PC-3 (cell line): ENCODE data around the gene ZNF804A. TPM values are rescaled to one million over a fixed set of nuclear protein-coding genes. Genes with fewer than 3 reads are reported as not detected.

Experiments used
- ATAC-seq: fragments of 200-7000 bp; cut with Tn5 transposase; 2 replicates; pipeline ENCODE4 v1.9.1; 2020; ENCODE audit warnings: mild to moderate bottlenecking, moderate library complexity
- BruUV-seq: library from RNA; stranded (reverse); fragments of 400-500 nt; replicated peaks from 2 replicates; lab custom pipeline; 2021; lab: Mats Ljungman, UMichigan
- CTCF ChIA-PET: fragments of 300-600 bp; sonication (Branson Sonifier 250); formaldehyde crosslinking; loops from one replicate; lab custom pipeline; 2022; ENCODE audit warnings: antibody characterized with exemption; lab: Charles Lee
- POLR2A ChIA-PET: fragments of 300-600 bp; sonication (Branson Sonifier 250); formaldehyde crosslinking; loops from one replicate; lab custom pipeline; 2022; ENCODE audit warnings: antibody characterized with exemption; ENCODE audit not compliant: unreplicated experiment; lab: Charles Lee
- DNase-seq: peaks from one replicate; pipeline ENCODE4 v3.0.0-alpha.2; 2015
- H2AFZ ChIP-seq: fragments of 300-600 bp; sonication (generic); 2 replicates; pipeline ENCODE4 v1.6.0; 2016; ENCODE audit warnings: antibody characterized with exemption, low read length
- H3F3A ChIP-seq: fragments of 300-600 bp; sonication (generic); one replicate; pipeline ENCODE4 v1.6.0; 2017; ENCODE audit warnings: antibody characterized with exemption, low read length, control low read depth, mild to moderate bottlenecking; ENCODE audit not compliant: unreplicated experiment
- H3K27ac ChIP-seq: fragments of 300-600 bp; sonication (generic); 2 replicates; pipeline ENCODE4 v1.5.1; 2016; ENCODE audit warnings: mild to moderate bottlenecking, low read length
- H3K27me3 ChIP-seq: fragments of 300-600 bp; sonication (generic); 2 replicates; pipeline ENCODE4 v1.6.1; 2016; ENCODE audit warnings: low read length, mixed read lengths
- H3K36me3 ChIP-seq: fragments of 300-600 bp; sonication (generic); 2 replicates; pipeline ENCODE4 v1.6.1; 2016; ENCODE audit warnings: low read depth, mixed run types, low read length, mixed read lengths
- H3K4me1 ChIP-seq: fragments of 300-600 bp; sonication (generic); 2 replicates; pipeline ENCODE4 v1.5.1; 2016; ENCODE audit warnings: low read length; ENCODE audit not compliant: insufficient read depth
- H3K4me2 ChIP-seq: fragments of 300-600 bp; sonication (generic); 2 replicates; pipeline ENCODE4 v1.6.0; 2016; ENCODE audit warnings: low read length
- H3K4me3 ChIP-seq: fragments of 300-600 bp; sonication (generic); 2 replicates; pipeline ENCODE4 v1.5.1; 2016; ENCODE audit warnings: mild to moderate bottlenecking, low read length, mixed read lengths
- H3K79me2 ChIP-seq: fragments of 300-600 bp; sonication (generic); 2 replicates; pipeline ENCODE4 v1.6.1; 2017; ENCODE audit warnings: low read length, mixed read lengths
- H3K9ac ChIP-seq: fragments of 300-600 bp; sonication (generic); 2 replicates; pipeline ENCODE4 v1.6.0; 2016; ENCODE audit warnings: mild to moderate bottlenecking, low read length
- H3K9me2 ChIP-seq: fragments of 300-600 bp; sonication (generic); replicated peaks from 2 replicates; pipeline ENCODE4 v1.6.1; 2016; ENCODE audit warnings: mixed run types, low read length, mixed read lengths
- H3K9me3 ChIP-seq: fragments of 300-600 bp; sonication (generic); 2 replicates; pipeline ENCODE4 v1.6.1; 2016; ENCODE audit warnings: low read length, mixed read lengths
- H4K20me1 ChIP-seq: fragments of 300-600 bp; sonication (generic); 2 replicates; pipeline ENCODE4 v1.6.1; 2016; ENCODE audit warnings: low read length, mixed read lengths
- EZH2 ChIP-seq: fragments of 300-600 bp; sonication (generic); IDR thresholded peaks from one replicate; pipeline ENCODE4 v1.6.1; 2017; ENCODE audit warnings: antibody characterized with exemption, mild to moderate bottlenecking, low read length; ENCODE audit not compliant: unreplicated experiment
- EZH2phosphoT487 ChIP-seq: fragments of 300-600 bp; sonication (generic); IDR thresholded peaks from 2 replicates; pipeline ENCODE4 v1.6.1; 2018; ENCODE audit warnings: mild to moderate bottlenecking, antibody characterized with exemption, low read length, borderline replicate concordance
- intact Hi-C: fragments of 100-400 bp; cut with micrococcal nuclease; formaldehyde crosslinking; loops from 2 replicates; pipeline ENCODE4 v1.9.0; 2023
- total RNA-seq: library from RNA; depleted of rRNA; stranded (reverse); fragments of >200 nt; gene quantifications from 2 replicates; pipeline ENCODE4 v1.2.3, GENCODE V29; 2014
- TF ChIP-seq, protein P1 (sequence below): fragments of 300-600 bp; sonication (generic); conservative IDR thresholded peaks from 2 replicates; pipeline ENCODE4 v1.5.1; 2017; ENCODE audit warnings: antibody characterized with exemption, low read depth, mild to moderate bottlenecking, low read length

ZNF804A gene
- total RNA-seq, 1 experiment from 2014 or later = 1.9 TPM

GRCh38 chr2:184835398-184835715 lies 237.0 kb downstream of the ZNF804A start:
- Histone ChIP-seq H2AFZ (no peak overlapping the region), H3K4me1 (no peaks in the 10 kb centered on the region), H3K36me3 (no peaks in the 10 kb centered on the region), H3F3A (no peaks in the 10 kb centered on the region), H3K79me2 (no peaks in the 10 kb centered on the region), H3K27me3 (no peaks in the 10 kb centered on the region), H3K9me2 (no peaks in the 10 kb centered on the region), H3K9me3 (no peaks in the 10 kb centered on the region), H4K20me1 (no peaks in the 10 kb centered on the region), H3K27ac (no peak overlapping the region), H3K9ac (no peak overlapping the region), H3K4me2 (no peak overlapping the region), H3K4me3 (no peak overlapping the region)
- no TSS peak for BruUV-seq
- DNase-seq (no peak), ATAC-seq (no peak)
- TF ChIP-seq, protein P1, sequence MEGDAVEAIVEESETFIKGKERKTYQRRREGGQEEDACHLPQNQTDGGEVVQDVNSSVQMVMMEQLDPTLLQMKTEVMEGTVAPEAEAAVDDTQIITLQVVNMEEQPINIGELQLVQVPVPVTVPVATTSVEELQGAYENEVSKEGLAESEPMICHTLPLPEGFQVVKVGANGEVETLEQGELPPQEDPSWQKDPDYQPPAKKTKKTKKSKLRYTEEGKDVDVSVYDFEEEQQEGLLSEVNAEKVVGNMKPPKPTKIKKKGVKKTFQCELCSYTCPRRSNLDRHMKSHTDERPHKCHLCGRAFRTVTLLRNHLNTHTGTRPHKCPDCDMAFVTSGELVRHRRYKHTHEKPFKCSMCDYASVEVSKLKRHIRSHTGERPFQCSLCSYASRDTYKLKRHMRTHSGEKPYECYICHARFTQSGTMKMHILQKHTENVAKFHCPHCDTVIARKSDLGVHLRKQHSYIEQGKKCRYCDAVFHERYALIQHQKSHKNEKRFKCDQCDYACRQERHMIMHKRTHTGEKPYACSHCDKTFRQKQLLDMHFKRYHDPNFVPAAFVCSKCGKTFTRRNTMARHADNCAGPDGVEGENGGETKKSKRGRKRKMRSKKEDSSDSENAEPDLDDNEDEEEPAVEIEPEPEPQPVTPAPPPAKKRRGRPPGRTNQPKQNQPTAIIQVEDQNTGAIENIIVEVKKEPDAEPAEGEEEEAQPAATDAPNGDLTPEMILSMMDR = no peak
- TF ChIP-seq EZH2phosphoT487 (no peak), EZH2 (no peak)
- intact Hi-C loops = no loop called here
- POLR2A ChIA-PET = no interaction called here
- CTCF ChIA-PET = no interaction called here

GRCh38 chr2:184847331-184847730 lies 249.0 kb downstream of the ZNF804A start:
- no peak overlapping the region for H3K4me3 ChIP-seq
- no peaks in the 10 kb centered on the region for H3K27me3 ChIP-seq
- intact Hi-C loops = no loop called here
- CTCF ChIA-PET = no interaction called here
- H3K9me2 ChIP-seq = no peaks in the 10 kb centered on the region
- POLR2A ChIA-PET = no interaction called here
- no peak overlapping the region for H3K4me2 ChIP-seq
- no peaks in the 10 kb centered on the region for H3K36me3 ChIP-seq
- no peak overlapping the region for H3K27ac ChIP-seq
- H3K9ac ChIP-seq = no peak overlapping the region
- H3K79me2 ChIP-seq = no peaks in the 10 kb centered on the region
- no peaks in the 10 kb centered on the region for H3F3A ChIP-seq
- no peak overlapping the region for H2AFZ ChIP-seq
- H3K4me1 ChIP-seq = no peaks in the 10 kb centered on the region
- ATAC-seq (no peak), DNase-seq (no peak)
- H3K9me3 ChIP-seq = no peaks in the 10 kb centered on the region
- H4K20me1 ChIP-seq = no peaks in the 10 kb centered on the region
- BruUV-seq = no TSS peak
- TF ChIP-seq EZH2phosphoT487 = no peak
- no peak for TF ChIP-seq EZH2
- TF ChIP-seq, protein P1 = no peak

DNA sequence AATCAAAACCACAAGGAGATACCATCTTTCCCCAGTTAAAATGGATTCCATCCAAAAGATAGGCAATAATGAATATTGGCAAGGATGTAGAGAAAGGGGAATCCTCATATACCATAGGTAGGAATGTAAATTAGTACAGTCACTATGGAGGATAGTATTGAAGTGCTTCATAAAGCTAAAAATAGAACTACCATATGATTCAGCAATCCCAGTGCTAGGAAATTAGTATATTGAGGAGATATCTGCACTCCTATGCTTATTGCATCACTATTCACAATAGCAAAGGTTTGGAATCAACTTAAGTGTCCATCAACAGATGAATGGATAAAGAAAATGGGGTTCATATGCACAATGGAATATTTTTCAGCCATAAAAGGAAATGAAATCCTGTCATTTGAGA lies 251.2 kb downstream of the ZNF804A start:
- no peaks in the 10 kb centered on the region for H3K27me3 ChIP-seq
- CTCF ChIA-PET = no interaction called here
- no peaks in the 10 kb centered on the region for H3K4me1 ChIP-seq
- H3K9ac ChIP-seq = no peak overlapping the region
- no peak overlapping the region for H2AFZ ChIP-seq
- no peaks in the 10 kb centered on the region for H3F3A ChIP-seq
- H3K27ac ChIP-seq = no peak overlapping the region
- no TSS peak for BruUV-seq
- H3K79me2 ChIP-seq = no peaks in the 10 kb centered on the region
- no peak for DNase-seq
- POLR2A ChIA-PET = no interaction called here
- intact Hi-C loops = no loop called here
- H4K20me1 ChIP-seq = no peaks in the 10 kb centered on the region
- H3K36me3 ChIP-seq = no peaks in the 10 kb centered on the region
- no peak overlapping the region for H3K4me2 ChIP-seq
- H3K9me3 ChIP-seq = no peaks in the 10 kb centered on the region
- no peak for ATAC-seq
- TF ChIP-seq EZH2 = no peak
- TF ChIP-seq, protein P1 = no peak
- TF ChIP-seq EZH2phosphoT487 = no peak
- no peaks in the 10 kb centered on the region for H3K9me2 ChIP-seq
- no peak overlapping the region for H3K4me3 ChIP-seq
